ENCODE results near the gene TRAPPC3.

The TRAPPC3 gene

DNA sequence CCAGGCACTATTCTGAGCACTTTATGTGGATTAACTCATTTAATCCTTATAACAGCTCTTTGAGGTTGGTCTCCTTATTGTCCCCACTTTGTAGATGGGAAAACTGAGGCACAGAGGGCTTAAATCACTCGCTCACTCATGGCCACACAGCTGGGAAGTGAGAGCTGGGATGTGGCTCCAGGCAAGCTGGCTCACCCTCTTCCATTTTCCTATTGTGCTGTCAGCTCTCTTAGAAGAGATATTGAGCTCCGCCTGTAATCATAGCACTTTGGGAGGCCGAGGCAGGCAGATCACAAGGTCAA lies 20.4 kb downstream of the TRAPPC3 start (continued):
- TF ChIP-seq KLF16 (tag by site-specific recombination; IDR thresholded peaks at IDR 0.05) (no peak), ZNF202 (tag by site-specific recombination; IDR thresholded peaks at IDR 0.05; ENCODE audit: borderline replicate concordance) (no peak), ZNF146 (tag by site-specific recombination; IDR thresholded peaks at IDR 0.05) (no peak), ZNF112 (tag by site-specific recombination; IDR thresholded peaks at IDR 0.05) (no peak)
- TF ChIP-seq, protein P1, sequence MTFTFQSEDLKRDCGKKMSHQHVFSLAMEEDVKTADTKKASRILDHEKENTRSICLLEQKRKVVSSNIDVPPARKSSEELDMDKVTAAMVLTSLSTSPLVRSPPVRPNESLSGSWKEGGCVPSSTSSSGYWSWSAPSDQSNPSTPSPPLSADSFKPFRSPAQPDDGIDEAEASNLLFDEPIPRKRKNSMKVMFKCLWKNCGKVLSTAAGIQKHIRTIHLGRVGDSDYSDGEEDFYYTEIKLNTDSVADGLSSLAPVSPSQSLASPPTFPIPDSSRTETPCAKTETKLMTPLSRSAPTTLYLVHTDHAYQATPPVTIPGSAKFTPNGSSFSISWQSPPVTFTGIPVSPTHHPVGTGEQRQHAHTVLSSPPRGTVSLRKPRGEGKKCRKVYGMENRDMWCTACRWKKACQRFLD (tag by site-specific recombination; IDR thresholded peaks at IDR 0.05) = no peak
- TF ChIP-seq, protein P2, sequence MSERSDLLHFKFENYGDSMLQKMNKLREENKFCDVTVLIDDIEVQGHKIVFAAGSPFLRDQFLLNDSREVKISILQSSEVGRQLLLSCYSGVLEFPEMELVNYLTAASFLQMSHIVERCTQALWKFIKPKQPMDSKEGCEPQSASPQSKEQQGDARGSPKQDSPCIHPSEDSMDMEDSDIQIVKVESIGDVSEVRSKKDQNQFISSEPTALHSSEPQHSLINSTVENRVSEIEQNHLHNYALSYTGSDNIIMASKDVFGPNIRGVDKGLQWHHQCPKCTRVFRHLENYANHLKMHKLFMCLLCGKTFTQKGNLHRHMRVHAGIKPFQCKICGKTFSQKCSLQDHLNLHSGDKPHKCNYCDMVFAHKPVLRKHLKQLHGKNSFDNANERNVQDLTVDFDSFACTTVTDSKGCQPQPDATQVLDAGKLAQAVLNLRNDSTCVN (tag by site-specific recombination; optimal IDR thresholded peaks at IDR 0.05) = no peak
- TF ChIP-seq, protein P3, sequence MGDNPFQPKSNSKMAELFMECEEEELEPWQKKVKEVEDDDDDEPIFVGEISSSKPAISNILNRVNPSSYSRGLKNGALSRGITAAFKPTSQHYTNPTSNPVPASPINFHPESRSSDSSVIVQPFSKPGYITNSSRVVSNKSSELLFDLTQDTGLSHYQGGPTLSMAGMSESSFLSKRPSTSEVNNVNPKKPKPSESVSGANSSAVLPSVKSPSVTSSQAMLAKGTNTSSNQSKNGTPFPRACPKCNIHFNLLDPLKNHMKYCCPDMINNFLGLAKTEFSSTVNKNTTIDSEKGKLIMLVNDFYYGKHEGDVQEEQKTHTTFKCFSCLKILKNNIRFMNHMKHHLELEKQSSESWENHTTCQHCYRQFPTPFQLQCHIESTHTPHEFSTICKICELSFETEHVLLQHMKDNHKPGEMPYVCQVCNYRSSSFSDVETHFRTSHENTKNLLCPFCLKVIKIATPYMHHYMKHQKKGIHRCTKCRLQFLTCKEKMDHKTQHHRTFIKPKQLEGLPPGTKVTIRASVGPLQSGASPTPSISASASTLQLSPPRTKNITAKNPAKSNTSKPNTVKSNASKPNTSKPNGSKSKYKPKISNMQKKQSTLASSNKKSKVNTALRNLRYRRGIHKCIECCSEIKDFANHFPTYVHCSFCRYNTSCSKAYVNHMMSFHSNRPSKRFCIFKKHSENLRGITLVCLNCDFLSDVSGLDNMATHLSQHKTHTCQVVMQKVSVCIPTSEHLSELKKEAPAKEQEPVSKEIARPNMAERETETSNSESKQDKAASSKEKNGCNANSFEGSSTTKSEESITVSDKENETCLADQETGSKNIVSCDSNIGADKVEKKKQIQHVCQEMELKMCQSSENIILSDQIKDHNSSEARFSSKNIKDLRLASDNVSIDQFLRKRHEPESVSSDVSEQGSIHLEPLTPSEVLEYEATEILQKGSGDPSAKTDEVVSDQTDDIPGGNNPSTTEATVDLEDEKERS (tag by site-specific recombination; IDR thresholded peaks at IDR 0.05) = no peak

DNA sequence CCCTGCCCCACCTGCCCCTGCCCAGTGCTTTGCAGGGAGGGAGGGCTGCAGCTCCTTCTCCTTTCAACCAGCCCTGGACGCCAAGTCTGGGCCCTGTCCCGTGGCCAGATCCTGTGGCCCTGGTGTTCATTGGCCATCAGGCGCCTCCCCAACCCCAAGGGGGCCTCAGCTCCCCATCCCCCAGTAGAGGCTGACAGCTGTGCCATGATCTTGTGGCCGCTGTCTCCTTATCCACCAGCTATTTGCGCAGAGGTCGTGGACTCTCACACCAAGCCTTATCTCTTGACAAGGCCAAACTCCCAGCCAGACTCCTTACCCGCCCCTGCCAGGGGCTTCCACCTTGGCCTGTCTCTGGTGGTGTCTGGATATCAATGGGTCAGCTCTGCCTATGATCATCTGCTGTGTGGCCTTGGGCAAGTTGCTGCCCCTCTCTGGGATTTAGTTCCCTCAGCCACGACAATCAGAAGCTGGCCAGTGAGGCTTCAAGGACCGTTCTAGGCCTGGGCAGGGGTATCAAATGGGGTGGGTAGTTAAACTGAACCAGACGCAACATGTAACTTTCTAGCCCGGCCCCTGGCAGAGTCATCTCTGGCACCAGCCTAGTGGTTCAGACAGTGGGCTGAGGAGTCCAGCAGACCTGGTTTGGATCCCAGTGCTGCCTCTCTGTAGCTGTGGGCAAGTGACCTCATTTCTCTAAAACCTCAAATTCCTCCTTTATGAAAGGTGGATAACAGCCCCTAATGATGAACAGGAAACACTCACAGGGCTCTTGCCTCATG lies 21.0 kb downstream of the TRAPPC3 start:
- Histone ChIP-seq H3K9me3 (ENCODE audit: control insufficient read depth, insufficient read depth, low read depth, low read length) (no peaks in the 10 kb centered on the region), H3K36me3 (ENCODE audit: control insufficient read depth in 2 of 2, insufficient read depth in 1 of 2, low read length in 2 of 2) (no peaks in the 10 kb centered on the region), H3K27ac (ENCODE audit: extremely low read depth, low read depth, low read length) (no peak overlapping the region), H3K4me1 (ENCODE audit: control insufficient read depth, insufficient read depth, low read length) (no peaks in the 10 kb centered on the region), H3K4me3 (ENCODE audit: low read depth, low read length) (no peak overlapping the region)
- CTCF ChIA-PET = interaction anchor here (0.6 to 1.8 kb wide), 5 partner anchors 17 to 94 kb away, joined by 3 to 6 read pairs (median 5); no protein-coding TSS in a partner anchor
- POLR2A ChIA-PET = interaction anchor here (1.2 kb wide), 1 partner anchor 21 kb away, joined by 5 read pairs; the partner anchor contains the start of gene TRAPPC3
- TF ChIP-seq, protein P4, sequence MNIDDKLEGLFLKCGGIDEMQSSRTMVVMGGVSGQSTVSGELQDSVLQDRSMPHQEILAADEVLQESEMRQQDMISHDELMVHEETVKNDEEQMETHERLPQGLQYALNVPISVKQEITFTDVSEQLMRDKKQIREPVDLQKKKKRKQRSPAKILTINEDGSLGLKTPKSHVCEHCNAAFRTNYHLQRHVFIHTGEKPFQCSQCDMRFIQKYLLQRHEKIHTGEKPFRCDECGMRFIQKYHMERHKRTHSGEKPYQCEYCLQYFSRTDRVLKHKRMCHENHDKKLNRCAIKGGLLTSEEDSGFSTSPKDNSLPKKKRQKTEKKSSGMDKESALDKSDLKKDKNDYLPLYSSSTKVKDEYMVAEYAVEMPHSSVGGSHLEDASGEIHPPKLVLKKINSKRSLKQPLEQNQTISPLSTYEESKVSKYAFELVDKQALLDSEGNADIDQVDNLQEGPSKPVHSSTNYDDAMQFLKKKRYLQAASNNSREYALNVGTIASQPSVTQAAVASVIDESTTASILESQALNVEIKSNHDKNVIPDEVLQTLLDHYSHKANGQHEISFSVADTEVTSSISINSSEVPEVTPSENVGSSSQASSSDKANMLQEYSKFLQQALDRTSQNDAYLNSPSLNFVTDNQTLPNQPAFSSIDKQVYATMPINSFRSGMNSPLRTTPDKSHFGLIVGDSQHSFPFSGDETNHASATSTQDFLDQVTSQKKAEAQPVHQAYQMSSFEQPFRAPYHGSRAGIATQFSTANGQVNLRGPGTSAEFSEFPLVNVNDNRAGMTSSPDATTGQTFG (tag by site-specific recombination; IDR thresholded peaks at IDR 0.05; ENCODE audit: borderline replicate concordance) = no peak
- TF ChIP-seq, protein P5, sequence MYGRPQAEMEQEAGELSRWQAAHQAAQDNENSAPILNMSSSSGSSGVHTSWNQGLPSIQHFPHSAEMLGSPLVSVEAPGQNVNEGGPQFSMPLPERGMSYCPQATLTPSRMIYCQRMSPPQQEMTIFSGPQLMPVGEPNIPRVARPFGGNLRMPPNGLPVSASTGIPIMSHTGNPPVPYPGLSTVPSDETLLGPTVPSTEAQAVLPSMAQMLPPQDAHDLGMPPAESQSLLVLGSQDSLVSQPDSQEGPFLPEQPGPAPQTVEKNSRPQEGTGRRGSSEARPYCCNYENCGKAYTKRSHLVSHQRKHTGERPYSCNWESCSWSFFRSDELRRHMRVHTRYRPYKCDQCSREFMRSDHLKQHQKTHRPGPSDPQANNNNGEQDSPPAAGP (tag by site-specific recombination; IDR thresholded peaks at IDR 0.05) = 0 out of 2 replicates have a peak, but pooled peaks have one; percentile 1

- POLR2A ChIA-PET = interaction anchor here (1.2 kb wide), 1 partner anchor 22 kb away, joined by 5 read pairs; the partner anchor contains the start of gene TRAPPC3
- Histone ChIP-seq H3K4me1 (ENCODE audit: control insufficient read depth, insufficient read depth, low read length) (no peaks in the 10 kb centered on the region), H3K27ac (ENCODE audit: extremely low read depth, low read depth, low read length) (no peak overlapping the region), H3K4me3 (ENCODE audit: low read depth, low read length) (no peak overlapping the region), H3K9me3 (ENCODE audit: control insufficient read depth, insufficient read depth, low read depth, low read length) (no peaks in the 10 kb centered on the region), H3K36me3 (ENCODE audit: control insufficient read depth in 2 of 2, insufficient read depth in 1 of 2, low read length in 2 of 2) (no peaks in the 10 kb centered on the region)
- CTCF ChIA-PET = no interaction called here
- TF ChIP-seq, protein P6, sequence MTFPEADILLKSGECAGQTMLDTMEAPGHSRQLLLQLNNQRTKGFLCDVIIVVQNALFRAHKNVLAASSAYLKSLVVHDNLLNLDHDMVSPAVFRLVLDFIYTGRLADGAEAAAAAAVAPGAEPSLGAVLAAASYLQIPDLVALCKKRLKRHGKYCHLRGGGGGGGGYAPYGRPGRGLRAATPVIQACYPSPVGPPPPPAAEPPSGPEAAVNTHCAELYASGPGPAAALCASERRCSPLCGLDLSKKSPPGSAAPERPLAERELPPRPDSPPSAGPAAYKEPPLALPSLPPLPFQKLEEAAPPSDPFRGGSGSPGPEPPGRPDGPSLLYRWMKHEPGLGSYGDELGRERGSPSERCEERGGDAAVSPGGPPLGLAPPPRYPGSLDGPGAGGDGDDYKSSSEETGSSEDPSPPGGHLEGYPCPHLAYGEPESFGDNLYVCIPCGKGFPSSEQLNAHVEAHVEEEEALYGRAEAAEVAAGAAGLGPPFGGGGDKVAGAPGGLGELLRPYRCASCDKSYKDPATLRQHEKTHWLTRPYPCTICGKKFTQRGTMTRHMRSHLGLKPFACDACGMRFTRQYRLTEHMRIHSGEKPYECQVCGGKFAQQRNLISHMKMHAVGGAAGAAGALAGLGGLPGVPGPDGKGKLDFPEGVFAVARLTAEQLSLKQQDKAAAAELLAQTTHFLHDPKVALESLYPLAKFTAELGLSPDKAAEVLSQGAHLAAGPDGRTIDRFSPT (tag by site-specific recombination; IDR thresholded peaks at IDR 0.05) = no peak
- TF ChIP-seq ZNF529 (tag by site-specific recombination; IDR thresholded peaks at IDR 0.05; ENCODE audit: insufficient replicate concordance) = no peak
- TF ChIP-seq GLIS1 (tag by site-specific recombination; IDR thresholded peaks at IDR 0.05) = peak; percentile 19; the same call in 1 of the 2 replicates
- TF ChIP-seq ZNF692 (tag by site-specific recombination; IDR thresholded peaks at IDR 0.05) = peak; percentile 45; the same call in 1 of the 2 replicates
- TF ChIP-seq, protein P7, sequence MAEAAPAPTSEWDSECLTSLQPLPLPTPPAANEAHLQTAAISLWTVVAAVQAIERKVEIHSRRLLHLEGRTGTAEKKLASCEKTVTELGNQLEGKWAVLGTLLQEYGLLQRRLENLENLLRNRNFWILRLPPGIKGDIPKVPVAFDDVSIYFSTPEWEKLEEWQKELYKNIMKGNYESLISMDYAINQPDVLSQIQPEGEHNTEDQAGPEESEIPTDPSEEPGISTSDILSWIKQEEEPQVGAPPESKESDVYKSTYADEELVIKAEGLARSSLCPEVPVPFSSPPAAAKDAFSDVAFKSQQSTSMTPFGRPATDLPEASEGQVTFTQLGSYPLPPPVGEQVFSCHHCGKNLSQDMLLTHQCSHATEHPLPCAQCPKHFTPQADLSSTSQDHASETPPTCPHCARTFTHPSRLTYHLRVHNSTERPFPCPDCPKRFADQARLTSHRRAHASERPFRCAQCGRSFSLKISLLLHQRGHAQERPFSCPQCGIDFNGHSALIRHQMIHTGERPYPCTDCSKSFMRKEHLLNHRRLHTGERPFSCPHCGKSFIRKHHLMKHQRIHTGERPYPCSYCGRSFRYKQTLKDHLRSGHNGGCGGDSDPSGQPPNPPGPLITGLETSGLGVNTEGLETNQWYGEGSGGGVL (tag by site-specific recombination; IDR thresholded peaks at IDR 0.05) = peak; percentile 90
Measured at GRCh38 chr1:36126797-36127500, 22.3 kb downstream of the TRAPPC3 start.
